Activated B cell treated with CpG ODN at 0.5 μM for 24 hours (primary cell): ENCODE measurements around the gene YIPF7. TPM values are rescaled to one million over a fixed set of nuclear protein-coding genes. Genes with fewer than 3 reads are reported as not detected.

ENCODE experiments used
- ATAC-seq: fragments of 200-7000 bp; cut with Tn5 transposase; one replicate; pipeline ENCODE4 v1.10.0; 2021; ENCODE audit warnings: low read depth, mild to moderate bottlenecking, moderate library complexity
- CTCF ChIA-PET: fragments of 350-600 bp; sonication (Branson Sonifier 250); formaldehyde crosslinking; loops from one replicate; lab custom pipeline; 2021; ENCODE audit warnings: antibody characterized with exemption; lab: Charles Lee
- POLR2A ChIA-PET: fragments of 350-600 bp; sonication (Branson Sonifier 250); formaldehyde crosslinking; loops from one replicate; lab custom pipeline; 2021; ENCODE audit warnings: antibody characterized with exemption; lab: Charles Lee
- DNase-seq: peaks from one replicate; pipeline ENCODE4 v3.0.0; 2022
- H3K27ac Mint-ChIP-seq: one replicate; pipeline ENCODE4 v1.8.0; 2020; ENCODE audit warnings: mixed read lengths
- H3K27me3 Mint-ChIP-seq: one replicate; pipeline ENCODE4 v1.8.0; 2021; ENCODE audit warnings: mixed read lengths
- H3K36me3 Mint-ChIP-seq: one replicate; pipeline ENCODE4 v1.8.0; 2021; ENCODE audit warnings: low read depth, mixed read lengths
- H3K4me1 Mint-ChIP-seq: one replicate; pipeline ENCODE4 v1.8.0; 2021; ENCODE audit warnings: mixed read lengths
- H3K4me3 Mint-ChIP-seq: one replicate; pipeline ENCODE4 v1.8.0; 2020; ENCODE audit warnings: mild to moderate bottlenecking, mixed read lengths
- H3K9me3 Mint-ChIP-seq: one replicate; pipeline ENCODE4 v1.8.0; 2020; ENCODE audit warnings: mixed read lengths
- intact Hi-C: fragments of 100-400 bp; cut with micrococcal nuclease; formaldehyde crosslinking; loops from one replicate; pipeline ENCODE4 v1.15.1; 2024
- total RNA-seq: library from RNA; stranded (reverse); gene quantifications from 2 replicates; pipeline ENCODE4 v1.2.3, GENCODE V29; 2022
- TF ChIP-seq, protein P1 (sequence below): fragments of 200-600 bp; IDR thresholded peaks from one replicate; pipeline ENCODE4 v1.8.0; 2022; ENCODE audit warnings: antibody characterized with exemption, mild to moderate bottlenecking

Gene YIPF7
- total RNA-seq, 1 donor from 2014 or later = not detected

DNA sequence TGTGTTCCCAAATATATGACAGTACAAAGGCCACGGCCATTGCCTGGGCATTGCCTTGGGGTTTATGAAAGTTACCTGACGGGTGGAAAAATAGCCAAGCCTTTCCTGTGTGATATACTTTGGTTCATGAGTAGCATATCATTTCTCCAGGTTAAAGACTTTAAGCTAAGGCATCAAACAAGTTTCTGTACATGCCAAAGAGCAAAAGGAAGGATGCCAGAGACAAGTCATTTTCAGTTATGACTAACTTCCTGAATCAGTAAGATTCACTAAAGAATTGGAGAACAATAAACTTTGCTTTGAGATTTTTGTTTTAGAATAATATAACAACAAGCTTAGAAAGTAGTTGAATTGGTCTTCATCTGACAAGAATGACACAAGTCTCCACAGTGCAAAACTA, 17.1 kb upstream of the YIPF7 start:
- no peak for DNase-seq
- TF ChIP-seq, protein P1, sequence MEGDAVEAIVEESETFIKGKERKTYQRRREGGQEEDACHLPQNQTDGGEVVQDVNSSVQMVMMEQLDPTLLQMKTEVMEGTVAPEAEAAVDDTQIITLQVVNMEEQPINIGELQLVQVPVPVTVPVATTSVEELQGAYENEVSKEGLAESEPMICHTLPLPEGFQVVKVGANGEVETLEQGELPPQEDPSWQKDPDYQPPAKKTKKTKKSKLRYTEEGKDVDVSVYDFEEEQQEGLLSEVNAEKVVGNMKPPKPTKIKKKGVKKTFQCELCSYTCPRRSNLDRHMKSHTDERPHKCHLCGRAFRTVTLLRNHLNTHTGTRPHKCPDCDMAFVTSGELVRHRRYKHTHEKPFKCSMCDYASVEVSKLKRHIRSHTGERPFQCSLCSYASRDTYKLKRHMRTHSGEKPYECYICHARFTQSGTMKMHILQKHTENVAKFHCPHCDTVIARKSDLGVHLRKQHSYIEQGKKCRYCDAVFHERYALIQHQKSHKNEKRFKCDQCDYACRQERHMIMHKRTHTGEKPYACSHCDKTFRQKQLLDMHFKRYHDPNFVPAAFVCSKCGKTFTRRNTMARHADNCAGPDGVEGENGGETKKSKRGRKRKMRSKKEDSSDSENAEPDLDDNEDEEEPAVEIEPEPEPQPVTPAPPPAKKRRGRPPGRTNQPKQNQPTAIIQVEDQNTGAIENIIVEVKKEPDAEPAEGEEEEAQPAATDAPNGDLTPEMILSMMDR = no peak
- H3K4me3 Mint-ChIP-seq = no peak overlapping the region
- ATAC-seq = no peak
- no peaks in the 10 kb centered on the region for H3K36me3 Mint-ChIP-seq
- H3K27me3 Mint-ChIP-seq = peaks cover 15% of the 10 kb centered on the region
- POLR2A ChIA-PET = no interaction called here
- intact Hi-C loops = no loop called here
- no peaks in the 10 kb centered on the region for H3K9me3 Mint-ChIP-seq
- no peaks in the 10 kb centered on the region for H3K4me1 Mint-ChIP-seq
- H3K27ac Mint-ChIP-seq = no peak overlapping the region
- CTCF ChIA-PET = no interaction called here

DNA sequence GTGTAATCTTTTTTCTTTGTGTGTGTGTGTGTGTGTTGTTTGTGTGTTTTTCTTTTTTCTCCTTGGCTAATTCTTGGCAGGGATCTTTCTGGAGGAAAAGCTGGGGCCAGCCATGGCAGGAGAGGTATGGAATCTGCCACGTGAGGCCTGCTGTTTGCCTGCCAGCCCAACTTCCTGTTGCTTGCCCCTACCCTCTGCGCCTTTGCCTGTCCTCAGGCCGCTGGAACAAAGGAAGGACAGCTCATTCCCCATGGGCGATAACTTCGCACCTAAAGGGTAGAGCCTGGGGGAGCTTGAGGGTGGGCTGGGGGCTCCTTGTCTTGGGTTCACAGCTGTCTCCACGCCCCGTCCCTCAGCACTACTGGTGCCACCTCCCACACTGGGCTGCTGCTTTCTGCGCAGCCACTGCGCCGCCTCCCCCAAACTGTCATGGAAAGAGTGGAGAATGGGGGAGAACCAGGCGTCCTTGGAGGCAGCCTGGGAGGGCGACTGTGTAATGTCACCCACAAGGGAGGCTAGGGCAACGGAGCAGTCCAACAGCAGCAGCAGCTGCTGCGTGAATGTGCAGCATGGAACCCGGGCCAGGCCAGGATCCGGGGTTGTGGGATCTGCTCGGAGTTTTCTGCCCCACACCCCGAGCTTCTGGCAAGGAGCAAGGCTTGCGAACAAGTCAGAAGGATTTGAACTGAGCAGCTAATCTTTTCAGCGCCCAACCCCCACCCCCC, 12.3 kb upstream of the YIPF7 start:
- no peak overlapping the region for H3K4me3 Mint-ChIP-seq
- no peaks in the 10 kb centered on the region for H3K4me1 Mint-ChIP-seq
- POLR2A ChIA-PET = no interaction called here
- ATAC-seq = no peak
- CTCF ChIA-PET = no interaction called here
- intact Hi-C loops = no loop called here
- no peak overlapping the region for H3K27ac Mint-ChIP-seq
- TF ChIP-seq, protein P1 = no peak
- no peaks in the 10 kb centered on the region for H3K36me3 Mint-ChIP-seq
- no peaks in the 10 kb centered on the region for H3K9me3 Mint-ChIP-seq
- DNase-seq = no peak
- peaks cover 2% of the 10 kb centered on the region for H3K27me3 Mint-ChIP-seq

DNA sequence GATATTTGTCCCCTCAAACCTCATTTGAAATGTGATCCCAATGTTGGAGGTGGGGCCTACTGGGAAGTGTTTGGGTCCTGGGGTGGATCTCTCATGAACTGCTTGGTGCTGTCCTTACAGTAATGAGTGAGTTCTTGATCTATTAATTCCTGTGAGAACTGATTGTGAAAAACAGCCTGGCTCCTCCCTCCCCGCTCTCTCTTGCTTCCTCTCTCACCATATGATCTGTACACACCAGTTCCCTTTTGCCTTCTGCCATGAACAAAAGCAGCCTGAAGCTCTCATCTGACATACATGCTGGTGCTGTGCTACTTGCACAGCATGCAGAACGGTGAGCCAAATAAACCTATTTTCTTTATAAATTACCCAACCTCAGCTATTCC, 11.2 kb upstream of the YIPF7 start:
- no peak overlapping the region for H3K4me3 Mint-ChIP-seq
- H3K9me3 Mint-ChIP-seq = no peaks in the 10 kb centered on the region
- ChIA-PET CTCF (no interaction called here), POLR2A (no interaction called here)
- no peak for DNase-seq
- no peaks in the 10 kb centered on the region for H3K36me3 Mint-ChIP-seq
- no peak for ATAC-seq
- H3K4me1 Mint-ChIP-seq = no peaks in the 10 kb centered on the region
- TF ChIP-seq, protein P1 = no peak
- H3K27ac Mint-ChIP-seq = no peak overlapping the region
- peaks cover 9% of the 10 kb centered on the region for H3K27me3 Mint-ChIP-seq
- intact Hi-C loops = no loop called here

DNA sequence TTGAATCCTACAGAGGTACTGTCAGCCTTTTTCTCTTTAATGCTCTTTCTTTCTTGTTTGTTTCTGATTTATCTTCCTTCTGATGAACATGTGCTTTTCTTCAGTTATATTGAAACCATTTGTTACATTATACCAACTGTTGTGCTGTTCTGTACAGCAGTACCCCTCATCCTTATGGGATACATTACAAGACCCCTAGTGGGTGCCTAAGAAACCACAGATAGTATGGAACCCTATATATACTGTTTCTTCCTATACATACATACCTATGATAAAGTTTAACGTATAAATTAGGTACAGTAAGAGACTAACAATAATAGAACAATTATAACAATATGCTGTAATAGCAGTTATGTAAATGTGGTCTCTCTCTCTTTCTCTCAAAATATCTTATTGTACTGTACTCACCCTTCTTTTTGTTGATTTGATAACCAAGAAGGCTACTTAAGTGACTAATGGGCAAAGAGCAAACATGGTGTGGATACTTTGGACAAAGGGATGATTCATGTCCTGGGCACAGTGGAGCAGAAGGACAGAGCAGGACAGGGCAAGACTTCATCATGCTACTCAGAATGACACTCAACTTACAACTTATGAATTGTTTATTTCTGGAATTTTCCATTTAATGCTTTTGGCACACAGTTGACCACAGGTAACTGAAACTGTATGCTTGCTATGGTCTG, 10.7 kb upstream of the YIPF7 start:
- Mint-ChIP-seq H3K27me3 (peaks cover 14% of the 10 kb centered on the region), H3K4me1 (no peaks in the 10 kb centered on the region), H3K4me3 (no peak overlapping the region), H3K27ac (no peak overlapping the region), H3K36me3 (no peaks in the 10 kb centered on the region), H3K9me3 (no peaks in the 10 kb centered on the region)
- ATAC-seq (no peak), DNase-seq (no peak)
- POLR2A ChIA-PET = no interaction called here
- TF ChIP-seq, protein P1 = no peak
- intact Hi-C loops = no loop called here
- CTCF ChIA-PET = no interaction called here

DNA sequence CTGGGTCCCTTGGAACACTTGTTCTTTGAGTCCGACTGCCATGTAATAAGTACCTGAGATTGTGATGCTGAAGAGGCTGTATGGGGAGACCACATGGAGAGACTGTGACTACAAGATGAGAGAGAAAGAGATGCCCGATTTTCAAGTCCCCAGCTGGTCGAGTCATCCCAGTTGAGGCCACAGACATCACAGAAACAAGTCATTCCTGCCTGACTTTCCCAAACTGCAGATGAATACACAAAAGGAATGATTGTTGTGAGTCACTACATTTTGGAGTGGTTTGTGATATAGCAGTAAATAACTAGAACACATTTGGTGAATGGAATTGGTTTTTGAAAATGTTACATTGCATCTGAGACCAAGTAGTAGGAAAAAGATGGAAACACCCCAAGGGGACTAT, 9.0 kb upstream of the YIPF7 start:
- H3K36me3 Mint-ChIP-seq = no peaks in the 10 kb centered on the region
- H3K4me3 Mint-ChIP-seq = no peak overlapping the region
- H3K9me3 Mint-ChIP-seq = no peaks in the 10 kb centered on the region
- H3K27me3 Mint-ChIP-seq = peaks cover 17% of the 10 kb centered on the region
- no peak overlapping the region for H3K27ac Mint-ChIP-seq
- TF ChIP-seq, protein P1 = no peak
- POLR2A ChIA-PET = no interaction called here
- CTCF ChIA-PET = no interaction called here
- DNase-seq (no peak), ATAC-seq (no peak)
- intact Hi-C loops = no loop called here
- H3K4me1 Mint-ChIP-seq = no peaks in the 10 kb centered on the region
